Fibroblast of skin of right biceps (primary cell): ENCODE results near the gene SMAD6.
A peak's percentile ranks its signal among the peaks of the same experiment; 100 is the strongest.

Experiments used
- DNase-seq: peaks from one replicate; pipeline ENCODE4 v3.0.0-alpha.2; 2013

The SMAD6 gene

DNA sequence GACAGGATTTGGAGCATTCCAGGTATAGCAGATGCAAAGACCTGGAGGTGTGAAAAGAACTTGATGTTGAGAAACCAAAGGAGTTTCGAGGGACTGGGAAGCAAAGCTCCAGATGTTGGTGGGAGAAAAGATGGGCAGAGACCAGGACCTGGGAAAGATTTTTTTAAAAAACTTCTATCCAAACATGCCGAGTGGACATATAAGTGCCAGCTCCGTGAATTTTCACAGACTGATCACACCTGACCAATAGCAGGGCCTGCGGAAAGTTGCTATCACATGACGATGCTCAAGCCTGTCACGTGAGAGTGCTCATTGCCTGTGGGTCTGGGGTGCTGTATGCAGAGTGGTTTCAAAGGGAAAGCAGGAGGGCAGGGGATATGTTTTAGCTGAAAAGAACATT, 19.9 kb downstream of the SMAD6 start:
- DNase-seq, result no peak

- DNase-seq, result no peak
Observed at GRCh38 chr15:66722757-66723540, 20.9 kb downstream of the SMAD6 start.

DNA sequence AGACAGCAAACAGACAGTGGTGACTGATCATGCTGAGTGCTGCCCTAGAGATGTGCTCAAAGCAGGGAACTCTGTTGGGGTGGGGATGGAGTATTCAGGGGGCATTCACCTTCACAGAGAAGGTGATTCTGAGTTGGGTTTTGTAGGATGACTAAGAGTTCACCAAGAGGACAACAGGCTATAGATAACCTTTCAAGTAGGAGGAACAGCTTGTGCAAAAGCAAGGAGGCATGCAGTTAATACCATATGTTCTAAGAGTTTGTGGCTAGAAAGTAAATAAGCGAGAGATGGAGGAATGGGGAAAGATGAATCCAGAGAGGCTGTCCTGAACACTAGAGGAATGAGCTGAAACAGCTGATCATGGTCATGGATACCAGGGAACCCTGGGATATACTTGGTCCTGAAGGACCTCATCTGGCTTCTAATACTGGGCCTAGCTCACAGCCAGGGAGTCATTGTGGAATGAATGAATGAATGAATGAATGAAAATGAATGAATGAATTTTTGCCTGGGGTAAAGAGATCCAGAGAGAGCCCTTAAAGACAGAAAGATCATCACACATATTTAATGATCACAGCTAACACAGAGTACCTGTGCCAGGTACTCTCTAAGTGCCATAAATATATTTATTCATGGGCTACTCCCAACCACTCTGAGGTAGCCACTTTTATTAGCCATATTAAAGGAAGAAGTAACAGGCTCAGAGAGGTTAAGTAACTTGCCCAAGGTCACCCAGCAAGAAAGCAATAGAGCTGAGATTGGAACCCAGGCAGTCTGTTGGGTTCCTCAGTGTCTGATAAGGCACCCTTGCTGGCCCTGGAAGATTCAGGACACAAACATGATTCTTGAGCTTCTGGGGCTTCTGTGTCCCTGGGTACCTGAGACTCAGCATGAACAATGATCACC, 22.0 kb downstream of the SMAD6 start:
- DNase-seq, result peak; percentile 58

- peak; percentile 49 for DNase-seq
Observed at GRCh38 chr15:66724732-66725463, 22.9 kb downstream of the SMAD6 start.

- DNase-seq, result no peak
Observed at GRCh38 chr15:66725464-66725785, 23.4 kb downstream of the SMAD6 start.

DNA sequence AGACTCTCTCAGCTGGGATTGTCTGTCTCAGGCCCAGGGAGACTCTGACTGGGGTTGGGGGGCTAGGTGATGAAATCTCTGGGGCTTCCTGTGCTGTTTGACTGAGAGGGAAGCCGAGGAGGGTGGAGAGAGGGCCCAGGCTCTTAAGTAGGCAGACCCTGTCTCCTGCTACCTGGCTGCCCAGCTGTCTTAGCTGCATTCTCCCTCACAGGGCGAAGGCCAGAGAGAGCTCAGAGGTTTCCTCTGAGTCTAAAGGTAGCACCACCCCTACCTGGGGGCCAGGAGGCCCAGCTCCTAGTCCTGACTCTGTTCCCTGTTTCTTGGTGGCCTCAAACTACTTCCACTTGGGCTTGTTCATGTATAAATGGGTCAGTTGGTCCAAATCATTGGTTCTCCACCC, 24.4 kb downstream of the SMAD6 start:
- no peak for DNase-seq

GRCh38 chr15:66729331-66729951, 27.4 kb downstream of the SMAD6 start:
- peak; percentile 64 for DNase-seq

GRCh38 chr15:66730168-66731021, 28.4 kb downstream of the SMAD6 start:
- peak; percentile 83 for DNase-seq

- no peak for DNase-seq
Observed at GRCh38 chr15:66733976-66734375, 31.9 kb downstream of the SMAD6 start.

DNA sequence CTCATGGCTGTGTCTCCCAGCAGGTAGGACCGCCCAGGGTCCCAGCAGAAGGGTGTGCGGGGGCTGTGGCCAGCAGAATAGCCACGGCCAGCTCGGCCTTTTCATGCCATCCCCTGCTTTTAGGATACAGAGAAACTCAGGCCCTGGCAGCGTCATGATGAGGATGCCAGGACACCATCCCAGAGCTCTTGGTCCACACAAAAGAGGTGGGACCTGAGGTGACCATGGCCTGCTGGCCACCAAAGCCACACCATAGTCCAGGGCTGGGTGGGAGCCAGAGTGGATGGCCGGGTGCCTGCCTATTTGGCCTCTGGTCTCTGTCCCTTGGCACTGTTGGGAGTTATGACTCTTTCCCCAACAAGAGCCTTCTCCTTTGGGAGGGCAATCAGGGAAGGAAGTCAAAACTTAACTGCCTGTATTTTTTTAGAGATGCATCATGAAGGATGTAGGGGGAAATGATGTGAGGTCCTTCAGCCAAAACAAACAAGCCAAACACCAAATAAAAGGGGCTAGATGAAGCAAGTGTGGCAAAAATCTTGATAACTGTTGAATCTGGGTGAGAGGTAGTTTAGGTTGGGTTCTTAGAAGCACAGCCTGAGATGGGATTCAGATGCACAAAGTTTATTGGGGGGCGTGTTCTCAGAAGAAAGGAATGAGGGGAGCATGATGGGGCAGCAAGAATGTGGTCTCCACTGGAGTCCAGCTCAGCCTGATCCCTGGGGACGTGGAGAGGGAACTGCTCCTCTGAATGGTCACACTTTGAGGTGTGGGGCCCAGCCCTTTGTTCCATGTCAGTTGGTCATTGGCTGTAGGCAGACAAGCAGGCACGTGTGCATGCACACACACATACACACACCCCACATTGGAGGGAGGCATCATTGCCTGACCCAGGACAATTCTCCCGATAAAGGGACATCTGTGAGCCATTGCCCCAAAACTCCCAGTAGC, 33.2 kb downstream of the SMAD6 start:
- DNase-seq, result peak; percentile 62

DNA sequence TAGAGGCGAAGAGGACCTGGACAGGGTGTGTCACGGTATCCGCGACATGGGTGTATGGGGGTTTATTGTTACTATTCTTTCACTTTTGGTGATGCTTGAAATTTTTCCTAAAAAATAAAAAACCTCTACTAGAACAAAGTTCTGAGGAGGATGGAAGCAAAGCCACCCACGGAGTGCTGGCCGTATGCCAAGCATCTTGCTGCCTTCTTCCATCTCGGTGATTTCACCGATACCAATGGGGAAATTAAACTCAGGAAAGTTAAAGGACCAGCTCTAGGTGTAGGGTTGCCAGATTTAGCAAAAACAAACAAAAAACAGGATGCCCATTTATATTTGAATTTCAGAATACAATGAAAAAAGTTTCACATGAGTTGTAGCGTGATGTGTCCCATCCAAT, 33.9 kb downstream of the SMAD6 start:
- DNase-seq, result peak; percentile 62

- no peak for DNase-seq
Observed at GRCh38 chr15:66737243-66738010, 35.4 kb downstream of the SMAD6 start.

GRCh38 chr15:66738116-66738515, 36.1 kb downstream of the SMAD6 start:
- no peak for DNase-seq

GRCh38 chr15:66738595-66738994, 36.6 kb downstream of the SMAD6 start:
- no peak for DNase-seq

GRCh38 chr15:66739287-66739686, 37.3 kb downstream of the SMAD6 start:
- no peak for DNase-seq

DNA sequence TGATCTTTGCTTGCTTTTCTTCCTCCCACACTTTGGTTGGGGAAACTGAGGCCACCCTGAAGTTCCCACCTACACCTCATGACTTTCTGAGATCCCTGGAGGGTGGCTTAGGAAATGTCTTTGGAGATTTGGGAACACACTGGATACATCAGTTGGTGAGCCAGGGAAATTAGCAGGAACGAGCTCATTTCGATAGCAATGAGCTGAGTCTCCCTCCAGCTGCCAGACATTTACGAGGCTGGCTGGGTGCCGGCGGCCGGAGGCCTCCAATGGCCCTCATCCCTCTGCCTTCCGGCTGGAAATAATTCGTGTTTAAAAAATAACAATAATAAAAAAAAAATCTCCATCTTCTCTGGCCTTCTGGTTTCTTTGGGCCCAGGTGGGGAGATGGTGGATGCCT, 38.8 kb downstream of the SMAD6 start:
- no peak for DNase-seq

GRCh38 chr15:66741646-66742045, 39.6 kb downstream of the SMAD6 start:
- DNase-seq, result no peak

- no peak for DNase-seq
Observed at GRCh38 chr15:66742286-66742685, 40.2 kb downstream of the SMAD6 start.

DNA sequence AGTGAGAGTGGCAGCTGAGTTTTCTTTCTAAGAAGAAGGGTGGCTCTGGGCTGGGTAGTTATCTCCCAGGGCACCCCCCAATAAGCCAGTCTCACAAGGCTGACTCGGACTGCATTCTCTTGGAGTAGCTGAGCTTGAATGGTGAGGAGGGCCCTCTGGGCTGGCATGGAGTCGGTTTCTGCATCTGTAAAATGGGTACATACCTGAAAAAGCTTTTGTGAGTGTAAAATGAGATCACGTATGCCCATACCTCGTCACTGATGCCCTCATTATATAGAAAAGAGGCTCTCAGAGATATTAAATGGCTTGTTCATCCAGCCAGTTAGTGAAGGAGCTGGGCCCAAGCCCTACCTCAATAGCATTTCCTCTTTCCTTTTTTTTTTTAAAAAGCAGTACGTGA, 41.2 kb downstream of the SMAD6 start:
- no peak for DNase-seq
